Activated CD8-positive, alpha-beta memory T cell treated with anti-CD3 and anti-CD28 coated beads, Interleukin-2, amount 50 U/mL, for 4 hours (primary cell): ENCODE measurements around the gene KNOP1.

ENCODE experiments used
- DNase-seq: peaks from one replicate; pipeline ENCODE4 v3.0.0-alpha.2; 2020

KNOP1 gene

DNA sequence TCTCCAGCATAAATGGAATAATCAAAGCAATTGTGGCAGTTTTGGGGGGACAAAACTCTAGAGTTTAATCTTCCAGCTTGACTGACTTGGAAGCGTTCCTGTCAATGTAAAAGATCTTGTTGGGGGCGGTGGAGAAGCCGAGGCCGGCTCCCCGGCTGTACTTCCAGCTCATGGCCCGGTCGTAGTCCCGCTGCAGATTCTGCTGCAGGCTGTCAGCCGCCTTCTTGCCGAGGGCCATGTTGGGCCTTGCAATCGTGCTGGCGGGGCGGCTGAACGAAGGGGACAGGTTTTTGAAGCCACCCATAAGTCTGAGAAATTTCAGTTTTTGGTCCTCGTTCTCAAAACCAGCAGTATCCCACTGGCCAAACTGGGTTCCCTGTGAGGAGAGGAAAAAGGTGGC is 11.2 kb downstream of the KNOP1 start:
- no peak for DNase-seq

DNA sequence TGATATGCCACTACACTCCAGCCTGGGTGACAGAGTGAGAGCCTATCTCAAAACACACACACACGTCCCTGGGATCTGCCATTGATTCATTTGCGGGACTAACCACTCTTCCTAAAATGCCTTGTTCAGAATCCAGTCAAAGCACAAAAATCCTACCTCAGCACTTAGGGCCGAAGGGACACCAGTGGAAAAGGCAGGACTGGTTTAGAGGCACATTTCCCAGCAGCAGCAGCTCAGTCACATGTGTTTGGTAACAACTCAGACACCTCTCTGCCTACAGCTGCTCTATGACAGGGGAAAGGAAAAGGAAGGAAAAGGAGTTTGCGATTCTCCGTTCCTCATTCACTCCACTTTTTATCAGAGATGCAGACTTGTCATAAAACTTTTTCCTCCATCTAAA is 12.2 kb downstream of the KNOP1 start:
- DNase-seq = no peak

DNA sequence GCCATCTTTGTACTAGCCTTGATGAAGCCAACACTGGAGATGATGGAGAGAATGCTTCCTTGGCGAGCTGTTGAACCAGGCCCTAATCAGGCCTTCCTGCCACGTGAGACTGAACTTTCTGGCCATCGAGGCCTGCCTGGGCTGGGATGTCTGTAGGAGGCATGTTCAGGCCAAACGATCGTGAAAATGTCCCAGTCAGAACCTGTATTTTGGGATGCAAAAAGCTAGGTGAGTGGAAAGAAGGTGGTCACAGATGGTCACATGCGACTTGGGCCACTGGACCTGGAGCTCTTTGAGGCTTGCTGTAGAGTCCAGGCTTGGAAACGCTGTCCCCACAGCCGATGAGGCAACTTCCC is 12.9 kb downstream of the KNOP1 start:
- no peak for DNase-seq

GRCh38 chr16:19704321-19705145 is 13.5 kb downstream of the KNOP1 start:
- no peak for DNase-seq

DNA sequence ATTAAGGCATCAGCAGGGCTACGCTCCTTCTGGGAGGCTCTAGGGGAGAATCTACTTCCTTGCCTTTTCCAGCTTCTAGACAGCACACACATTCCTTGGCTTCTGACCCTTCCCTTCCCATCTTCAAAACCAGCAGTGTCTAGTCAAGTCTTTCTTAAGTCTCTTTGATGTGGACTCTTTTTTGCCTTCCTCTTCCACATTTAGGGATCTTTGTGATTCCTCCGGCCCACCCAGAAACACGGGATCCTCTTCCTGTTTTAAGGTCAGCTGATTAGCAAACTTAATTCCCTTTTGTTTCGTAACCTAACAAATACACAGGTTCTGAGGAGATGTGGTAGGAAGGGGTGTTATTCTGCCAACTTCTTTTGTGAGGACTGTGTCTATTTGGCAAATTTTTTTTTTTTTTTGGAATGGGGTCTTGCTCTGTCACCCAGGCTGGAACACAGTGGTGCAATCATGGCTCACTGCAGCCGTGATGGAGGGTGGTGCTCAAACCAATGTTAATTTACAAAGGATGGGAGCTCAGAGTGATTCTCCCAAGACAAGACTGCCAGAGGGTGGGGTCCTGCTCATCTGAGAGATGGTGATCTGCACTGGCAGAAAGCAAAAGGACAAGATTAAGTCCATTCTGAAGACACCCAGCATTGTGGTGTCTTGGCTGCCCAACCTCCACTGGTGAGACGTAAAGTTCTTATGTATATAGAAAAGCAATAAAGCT is 14.7 kb downstream of the KNOP1 start:
- DNase-seq = no peak

- DNase-seq = no peak
These were observed 16.9 kb downstream of the KNOP1 start for GRCh38 chr16:19701091-19701490.

DNA sequence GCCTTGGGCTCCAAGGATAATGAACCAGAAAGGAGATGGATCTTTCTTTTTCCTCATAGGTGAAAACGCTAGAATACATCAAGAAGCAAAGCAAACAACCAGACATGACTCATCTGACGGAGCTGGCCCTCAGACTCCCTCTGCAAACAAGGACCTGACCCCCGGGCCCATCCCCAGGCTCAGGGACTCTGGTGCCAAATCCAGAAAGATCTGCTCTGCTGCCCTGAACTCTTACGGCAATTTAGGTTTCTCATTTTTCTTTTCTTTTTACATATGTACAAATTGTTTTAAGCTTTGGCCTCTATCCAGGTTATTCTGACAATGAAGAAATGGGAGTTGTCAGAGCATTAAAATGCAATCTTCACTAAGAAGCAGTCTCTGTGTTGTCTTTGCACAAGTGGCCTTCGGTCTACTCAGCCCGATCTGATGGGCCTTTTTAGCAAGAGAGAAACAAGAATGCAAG is 17.7 kb downstream of the KNOP1 start:
- no peak for DNase-seq

DNA sequence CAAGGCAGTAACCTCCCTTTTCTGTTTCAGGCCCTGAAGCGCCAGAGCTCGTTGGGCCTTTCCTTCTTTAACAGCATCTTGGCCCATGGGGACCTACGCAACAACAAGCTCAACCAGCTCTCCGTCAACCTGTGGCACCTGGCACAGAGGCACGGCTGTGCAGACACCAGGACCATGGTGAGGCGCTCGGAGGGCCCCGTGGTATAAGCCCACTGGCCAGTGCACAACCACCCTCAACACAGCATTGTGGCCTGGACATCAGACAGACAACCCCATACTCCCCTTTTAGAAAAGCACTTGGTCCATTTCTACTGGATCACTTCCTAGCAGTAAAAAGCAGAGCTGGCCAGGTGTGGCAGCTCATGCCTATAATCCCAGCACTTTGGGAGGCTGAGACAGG is 18.6 kb downstream of the KNOP1 start:
- no peak for DNase-seq

DNA sequence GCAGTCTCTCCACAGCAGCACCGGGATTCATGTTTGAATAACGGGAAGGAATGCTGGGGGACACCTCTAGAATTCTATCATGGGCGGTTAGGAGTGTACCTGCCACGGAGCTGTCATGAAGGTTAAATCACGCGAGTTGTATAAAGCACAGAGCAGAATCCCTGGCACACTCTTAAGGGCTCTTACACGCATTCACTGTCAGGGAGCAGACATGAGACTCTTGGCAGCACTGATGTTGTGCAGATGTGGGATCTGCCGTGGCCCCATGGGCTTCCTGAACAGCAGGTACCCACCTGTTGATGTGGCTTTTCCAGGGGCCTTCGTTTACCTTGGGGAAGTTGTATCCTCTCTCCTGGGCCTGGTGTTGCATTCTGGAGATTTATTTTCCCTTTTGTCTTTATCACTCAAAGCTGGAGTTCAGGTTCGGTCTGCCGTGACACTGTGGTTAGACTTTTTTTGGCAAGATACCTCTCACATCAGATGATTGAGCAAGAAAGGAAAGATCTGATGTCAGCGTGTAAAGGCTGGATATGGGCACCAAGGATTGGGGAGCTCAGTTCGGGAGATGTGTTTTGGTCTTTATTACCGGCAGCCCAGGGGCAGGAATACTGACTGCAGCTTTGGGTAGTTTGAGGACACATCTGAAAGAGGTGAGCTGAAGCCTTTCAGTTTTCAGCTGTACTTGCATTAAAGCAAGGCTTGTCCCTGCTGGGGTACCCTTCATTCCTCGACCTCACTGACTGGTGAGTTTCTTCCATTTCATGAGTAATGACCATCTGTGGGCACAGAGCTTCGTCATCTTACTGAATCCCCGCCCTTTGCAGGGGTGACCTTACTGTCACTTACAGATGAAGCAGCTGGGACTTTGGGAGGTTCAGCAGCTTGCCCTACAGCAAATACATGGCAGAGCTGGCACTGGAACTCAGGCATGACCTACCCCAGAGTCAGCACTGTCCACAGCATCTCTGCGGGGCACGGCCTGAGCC is 19.3 kb downstream of the KNOP1 start:
- DNase-seq = no peak

DNA sequence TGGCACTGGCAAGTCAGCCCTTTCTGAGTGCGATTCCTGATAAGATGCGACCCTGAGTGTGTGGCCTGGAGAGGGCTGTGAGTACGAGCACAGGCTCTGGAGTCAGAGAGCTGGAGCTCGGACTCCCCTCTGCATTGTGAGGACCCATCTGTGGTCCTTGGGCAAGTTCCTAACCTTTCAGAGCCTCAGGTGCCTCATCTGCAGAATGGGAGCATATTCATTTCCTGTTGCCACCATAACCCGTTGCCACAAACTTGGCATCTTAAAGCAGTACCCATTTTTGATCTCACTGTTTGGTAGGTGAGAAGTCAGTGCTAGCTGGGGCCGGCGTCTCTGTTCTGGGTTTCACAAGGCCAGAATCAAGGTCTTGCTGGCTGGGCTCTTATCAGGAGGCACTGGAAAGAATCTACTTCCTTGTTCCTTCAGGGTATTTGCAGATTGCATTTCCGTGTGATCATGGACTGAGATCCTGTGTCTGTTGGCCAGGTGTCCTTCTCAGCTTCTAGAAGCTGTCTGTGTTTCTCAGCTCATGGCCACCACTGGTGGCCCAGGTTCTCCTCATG is 20.2 kb downstream of the KNOP1 start:
- no peak for DNase-seq

- no peak for DNase-seq
These were observed 21.1 kb downstream of the KNOP1 start for GRCh38 chr16:19696961-19697360.

DNA sequence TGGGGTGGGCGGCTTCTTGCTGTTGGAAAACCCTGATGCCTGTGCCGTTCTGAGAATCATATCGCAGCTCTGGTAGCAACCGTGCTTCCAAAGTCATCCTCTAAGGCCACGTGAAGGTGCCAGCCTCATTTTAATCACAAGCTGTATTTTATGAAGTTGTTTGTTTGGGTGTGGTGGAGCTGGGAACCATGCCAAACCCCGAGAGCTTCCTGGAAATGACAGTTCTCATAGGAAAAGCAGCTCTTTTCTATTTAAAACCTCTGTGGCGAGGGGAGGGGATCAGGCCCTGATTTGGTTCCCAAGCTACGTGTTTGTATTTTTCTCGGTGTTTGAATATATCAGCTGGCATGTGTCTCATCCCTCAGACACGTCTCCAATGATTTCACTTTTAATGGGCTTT is 21.7 kb downstream of the KNOP1 start:
- DNase-seq = peak; percentile 45

- no peak for DNase-seq
These were observed 23.0 kb downstream of the KNOP1 start for GRCh38 chr16:19694989-19695388.

- DNase-seq = no peak
These were observed 26.8 kb downstream of the KNOP1 start for GRCh38 chr16:19691161-19691711.

DNA sequence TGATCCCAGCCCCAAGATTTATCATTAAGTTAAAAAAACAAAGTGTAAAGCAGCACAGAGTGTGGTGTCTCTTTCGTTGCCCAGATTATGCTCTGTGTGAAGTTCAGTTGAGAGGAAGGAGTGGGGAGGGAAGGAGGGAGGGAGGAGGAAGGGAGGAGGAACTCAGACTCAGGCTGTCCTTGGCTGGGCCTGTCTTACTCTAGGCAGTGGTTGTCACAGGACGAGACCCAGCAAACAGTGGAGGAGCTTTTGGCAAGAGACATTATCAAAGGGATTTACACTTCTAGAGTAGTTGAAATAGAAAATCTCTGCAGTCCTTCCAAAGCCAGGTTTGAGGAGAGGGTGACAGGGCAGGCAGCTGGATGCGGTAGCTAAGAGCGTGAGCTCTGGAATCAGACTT is 27.8 kb downstream of the KNOP1 start:
- DNase-seq = no peak

DNA sequence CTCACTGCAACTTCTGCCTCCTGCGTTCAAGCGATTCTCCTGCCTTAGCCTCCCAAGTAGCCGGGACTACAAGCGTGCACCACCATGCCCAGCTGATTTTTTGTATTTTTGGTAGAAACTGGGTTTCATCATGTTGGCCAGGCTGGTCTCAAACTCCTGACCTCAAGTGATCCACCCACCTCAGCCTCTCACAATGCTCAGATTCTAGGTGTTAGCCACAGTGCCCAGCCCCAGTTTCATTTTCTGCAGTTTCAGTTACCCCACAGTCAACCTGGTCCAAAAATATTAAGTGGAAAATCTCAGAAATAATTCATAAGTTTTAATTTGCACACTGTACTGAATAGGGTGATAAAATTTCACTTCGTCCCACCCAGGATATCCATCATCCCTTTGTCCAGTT is 28.7 kb downstream of the KNOP1 start:
- no peak for DNase-seq

DNA sequence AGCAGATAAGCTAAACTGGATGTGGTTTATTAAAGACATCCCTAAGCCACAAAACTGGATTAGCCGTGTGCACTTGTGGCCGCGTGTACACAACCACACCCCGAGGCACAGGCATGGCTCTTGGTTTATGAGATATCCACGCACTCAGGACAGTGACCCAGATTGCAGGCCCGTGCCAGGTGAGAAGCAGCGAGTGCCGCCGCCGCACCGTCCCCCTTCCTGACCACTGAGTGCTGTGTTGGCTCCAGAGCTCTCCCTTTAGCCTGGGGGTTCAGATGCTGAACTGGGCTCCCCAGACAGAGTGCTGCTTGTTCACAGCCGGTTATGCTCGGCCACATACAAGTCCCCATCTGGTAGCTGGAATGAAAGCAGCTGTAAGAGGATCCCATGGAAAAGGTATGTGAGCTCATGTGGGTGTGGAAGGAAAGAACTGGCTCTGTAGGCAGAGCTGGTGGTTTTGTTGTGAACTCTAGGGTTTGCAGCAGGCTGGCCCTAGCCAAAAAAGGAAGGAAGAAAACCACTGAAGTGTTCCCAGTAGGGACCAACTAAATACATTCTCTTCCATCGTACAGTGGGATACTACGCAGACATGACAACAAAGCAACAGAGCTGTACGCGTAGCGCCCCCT is 29.5 kb downstream of the KNOP1 start:
- DNase-seq = no peak

GRCh38 chr16:19687279-19687678 is 30.7 kb downstream of the KNOP1 start:
- no peak for DNase-seq

GRCh38 chr16:19685176-19685575 is 32.9 kb downstream of the KNOP1 start:
- no peak for DNase-seq

- DNase-seq = no peak
These were observed 34.4 kb downstream of the KNOP1 start for GRCh38 chr16:19683453-19684236.

DNA sequence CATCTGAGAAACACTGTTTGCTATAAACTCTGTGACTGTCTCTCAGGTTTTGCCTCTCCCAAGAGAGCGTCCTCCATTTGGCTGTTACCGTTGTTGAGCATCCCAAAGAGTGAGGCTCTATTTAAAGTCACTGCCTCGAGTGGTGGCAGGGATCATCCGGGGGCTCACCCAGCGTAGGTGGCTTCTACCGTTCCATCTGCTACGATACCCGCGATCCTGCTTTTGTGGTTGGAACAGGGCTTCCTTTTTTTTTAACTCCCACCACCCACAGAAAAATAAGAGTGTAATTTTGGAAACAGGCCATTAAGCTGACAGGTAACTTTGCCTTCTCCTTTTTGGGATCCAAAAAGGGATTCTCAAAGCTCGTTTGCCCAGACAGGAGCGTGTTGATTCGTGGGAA is 36.4 kb downstream of the KNOP1 start:
- no peak for DNase-seq
